ENCODE results near the gene FRMD4A.
"Not testable (repeated sequence)": the region's sequence is repeated elsewhere in the genome, so short reads cannot be mapped to it uniquely, and the experiment has no call there.

Gene FRMD4A

GRCh38 chr10:13797164-13797563, 533.6 kb downstream of the FRMD4A start:
- DNase-seq, result no peak

DNA sequence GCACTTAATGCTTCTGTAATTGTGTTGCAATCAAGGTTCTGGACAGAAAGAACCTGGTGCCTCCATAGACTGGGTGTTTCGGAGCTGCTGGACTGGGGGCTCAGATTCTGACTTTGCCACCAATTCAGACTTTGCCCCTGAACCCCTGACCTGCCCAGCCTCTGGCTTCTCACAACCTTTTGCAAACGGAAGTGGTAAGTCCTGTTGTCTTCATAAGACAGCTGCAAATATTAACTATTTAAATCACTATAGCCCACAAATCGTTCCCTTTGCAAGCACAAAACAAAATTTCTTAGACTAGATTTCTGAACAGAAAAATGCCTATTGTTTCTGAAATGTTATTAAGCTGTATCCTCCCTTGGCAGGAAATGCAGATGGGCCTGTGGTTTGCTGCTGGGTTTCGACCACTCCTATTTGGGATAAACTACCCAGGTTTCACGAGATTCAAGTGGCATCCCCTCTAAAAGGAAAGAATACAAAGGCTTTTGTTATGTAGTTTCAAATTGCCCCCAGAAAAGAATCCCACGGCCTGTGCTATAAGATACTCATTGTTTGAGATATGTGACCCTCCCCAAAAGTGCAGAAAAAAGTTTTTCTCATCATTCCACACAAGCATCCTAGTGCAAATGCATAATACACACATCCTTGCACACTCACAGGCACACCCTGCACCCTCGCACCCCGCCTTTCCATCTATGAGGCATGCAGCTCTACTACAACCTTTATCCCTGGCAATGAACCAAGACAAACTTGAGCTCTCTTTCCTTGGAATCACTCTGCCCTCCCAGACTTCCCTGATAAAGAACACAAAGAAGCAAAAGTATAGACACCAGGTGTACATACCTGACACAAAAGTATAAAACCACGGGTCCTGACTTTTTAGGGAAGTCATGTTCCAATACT, 534.8 kb downstream of the FRMD4A start:
- no peak for DNase-seq

- DNase-seq, result no peak
These were observed 535.6 kb downstream of the FRMD4A start for GRCh38 chr10:13794992-13795612.

GRCh38 chr10:13792006-13792405, 538.7 kb downstream of the FRMD4A start:
- DNase-seq, result no peak

DNA sequence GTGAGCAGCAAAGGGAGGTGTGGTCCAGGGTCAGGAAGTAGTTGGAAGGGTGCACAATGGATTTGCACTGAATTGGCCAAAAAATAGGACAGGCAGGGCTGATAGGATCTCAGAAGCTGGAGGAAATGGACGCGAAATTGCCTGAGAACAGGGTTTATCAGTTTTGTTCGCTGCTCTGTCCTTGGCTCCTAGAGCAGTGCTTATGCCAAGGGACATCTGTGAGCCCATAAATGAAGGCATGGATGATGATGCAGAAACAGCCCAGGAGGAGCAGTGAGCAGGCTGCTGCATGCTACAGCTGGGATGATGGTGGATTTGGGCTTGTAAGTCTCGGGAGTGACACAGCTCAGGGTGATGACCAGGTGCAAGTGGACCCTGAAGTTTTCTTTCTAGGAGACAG, 539.2 kb downstream of the FRMD4A start:
- no peak for DNase-seq

DNA sequence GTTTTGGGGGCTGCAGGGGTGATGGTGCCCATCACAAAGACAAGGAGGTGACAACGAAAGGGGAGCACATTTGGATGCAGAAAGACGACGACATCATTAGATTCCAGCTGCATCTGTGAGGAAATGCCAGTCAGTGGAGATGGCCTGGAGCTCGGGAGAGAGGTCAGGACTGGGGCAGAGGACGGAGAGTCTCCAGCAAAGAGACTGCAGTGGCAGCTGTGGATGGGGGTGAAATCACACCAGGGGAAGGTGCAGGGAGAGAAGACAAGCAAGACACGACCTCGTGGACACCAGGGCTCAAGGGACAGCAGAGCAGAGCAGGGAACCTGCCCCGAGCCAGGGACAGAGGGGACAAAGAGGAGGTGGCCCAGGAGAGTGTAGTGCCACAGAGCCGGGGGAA, 540.5 kb downstream of the FRMD4A start:
- DNase-seq, result no peak

GRCh38 chr10:13789448-13789829, 541.3 kb downstream of the FRMD4A start:
- no peak for DNase-seq

- DNase-seq, result no peak
These were observed 541.8 kb downstream of the FRMD4A start for GRCh38 chr10:13788711-13789447.

- DNase-seq, result no peak
These were observed 542.5 kb downstream of the FRMD4A start for GRCh38 chr10:13788320-13788600.

GRCh38 chr10:13787015-13787421, 543.7 kb downstream of the FRMD4A start:
- DNase-seq, result no peak

- DNase-seq, result no peak
These were observed 546.7 kb downstream of the FRMD4A start for GRCh38 chr10:13784067-13784466.

GRCh38 chr10:13779748-13780147, 551.0 kb downstream of the FRMD4A start:
- no peak for DNase-seq

GRCh38 chr10:13778693-13778960, 552.1 kb downstream of the FRMD4A start:
- DNase-seq, result not testable (repeated sequence)

DNA sequence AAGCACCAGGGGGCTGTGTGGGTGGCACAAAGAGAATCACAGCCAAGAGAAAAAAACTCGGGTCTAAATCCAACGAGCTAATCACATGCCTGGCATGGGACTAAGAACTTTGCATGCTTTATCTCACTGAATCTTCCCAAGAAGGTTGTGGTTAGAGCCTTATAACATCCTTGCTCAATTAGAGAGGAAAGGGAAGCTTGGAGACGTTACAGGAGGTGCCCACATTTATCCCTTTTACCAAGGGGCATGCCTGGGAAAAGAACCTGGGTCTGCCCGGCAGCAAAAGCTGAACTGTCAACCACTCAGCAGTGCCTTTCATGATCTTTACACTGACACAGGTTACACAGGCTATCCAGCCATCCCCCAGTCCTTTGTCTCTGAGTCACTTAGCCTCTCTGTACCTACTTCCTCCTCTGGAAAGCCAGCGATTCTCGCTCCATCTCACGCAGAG, 553.8 kb downstream of the FRMD4A start:
- DNase-seq, result no peak

DNA sequence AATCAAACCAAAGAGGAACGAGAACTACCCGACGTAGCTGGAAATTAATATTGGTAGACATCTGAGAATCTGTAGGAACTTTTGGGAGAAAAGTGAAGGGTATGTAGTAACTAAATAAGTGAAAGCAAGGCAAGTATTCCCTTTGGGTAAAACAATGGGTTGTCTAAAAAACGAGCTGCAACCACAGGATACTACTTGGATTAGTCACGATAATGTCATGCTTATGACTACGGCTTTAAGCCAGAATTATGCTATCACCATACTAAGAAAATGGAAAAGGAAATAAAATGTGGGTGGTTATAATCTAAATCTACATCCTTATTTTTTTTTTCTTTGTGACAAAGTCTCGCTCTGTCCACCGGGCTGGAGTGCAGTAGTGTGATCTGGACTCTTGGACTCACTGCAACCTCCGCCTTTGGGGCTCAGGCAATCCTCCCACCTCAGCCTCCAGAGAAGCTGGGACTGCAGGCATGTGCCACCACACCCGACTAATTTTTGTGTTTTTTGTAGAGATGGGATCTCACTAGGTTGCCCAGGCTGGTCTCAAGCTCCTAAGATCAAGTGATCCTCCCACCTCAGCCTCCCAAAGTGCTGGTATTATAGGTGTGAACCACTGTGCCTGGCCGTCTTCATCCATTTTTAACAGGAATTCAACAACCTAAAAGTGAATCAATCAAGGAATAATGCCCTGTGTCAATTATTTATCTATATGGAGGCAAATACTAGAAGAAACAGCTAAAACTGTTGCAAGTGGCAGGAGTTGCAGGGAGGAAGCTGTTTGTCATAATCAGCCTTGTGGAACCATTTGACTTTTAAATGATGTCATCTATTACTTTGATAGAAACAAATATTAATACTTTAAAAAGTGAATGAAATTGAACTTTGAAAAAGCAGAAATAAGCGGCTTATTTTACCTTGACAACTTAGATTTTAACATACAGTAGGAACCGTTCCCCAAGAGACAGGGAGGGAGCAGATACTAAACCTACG, 554.6 kb downstream of the FRMD4A start:
- DNase-seq, result no peak

DNA sequence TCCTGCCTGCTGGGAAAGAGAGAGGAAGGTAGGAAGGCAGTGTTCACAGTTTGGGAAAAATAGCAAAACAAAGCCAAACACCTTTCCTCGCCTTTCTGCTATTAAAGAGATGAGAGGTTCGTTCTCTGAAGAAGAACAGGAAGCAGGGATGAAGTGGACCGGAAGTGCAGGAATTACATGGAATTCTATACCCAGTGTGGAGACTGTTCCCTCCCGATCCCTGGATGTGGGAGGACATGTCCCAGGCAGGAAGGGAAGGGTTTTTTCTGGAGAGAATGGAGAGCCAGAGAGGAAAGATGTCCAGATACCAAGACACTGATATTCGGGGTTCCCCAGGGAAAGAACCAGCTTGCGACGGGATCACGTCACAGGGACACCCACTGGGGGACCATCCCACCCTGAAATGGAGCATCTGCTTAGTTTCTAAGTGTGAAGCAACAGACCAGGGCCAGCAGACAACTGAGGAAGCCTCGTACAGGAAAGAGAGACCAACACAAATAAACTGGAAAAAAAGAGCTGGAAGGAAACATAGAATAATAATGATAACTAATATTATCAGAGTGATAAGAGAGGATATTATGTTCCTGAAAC, 556.3 kb downstream of the FRMD4A start:
- DNase-seq, result no peak

DNA sequence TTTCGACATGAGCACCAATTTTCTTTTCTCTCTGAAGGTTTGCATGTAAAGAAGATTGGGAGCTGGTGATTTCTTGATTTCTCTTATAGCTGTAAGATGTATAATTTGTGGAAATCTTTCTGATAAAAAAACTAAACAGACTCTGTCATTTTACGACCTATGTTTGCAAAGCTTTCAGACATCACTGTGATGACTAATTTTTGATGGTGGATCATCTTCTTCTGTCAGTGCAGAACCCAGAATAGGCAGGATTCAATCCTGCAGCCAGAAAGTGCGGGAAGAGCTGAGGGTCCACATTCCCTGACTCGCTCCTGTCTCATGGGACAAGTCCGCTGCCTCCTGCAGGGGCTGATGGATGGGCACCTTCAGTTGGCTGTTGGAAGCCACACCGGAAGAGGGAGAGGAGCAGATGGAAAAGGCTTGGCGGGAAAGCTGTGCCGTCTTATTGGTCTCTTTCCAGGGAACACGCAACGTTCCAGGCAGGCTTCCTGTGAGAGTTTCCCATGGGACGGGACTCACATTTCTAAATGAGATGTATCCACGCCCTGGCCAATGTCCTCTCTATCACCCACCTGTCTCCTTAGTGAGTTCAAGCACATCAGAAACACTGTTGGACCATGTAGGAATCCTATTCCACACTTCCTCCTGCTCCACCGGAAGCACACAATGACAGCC, 557.1 kb downstream of the FRMD4A start:
- no peak for DNase-seq

- DNase-seq, result no peak
These were observed 557.7 kb downstream of the FRMD4A start for GRCh38 chr10:13773043-13773442.

DNA sequence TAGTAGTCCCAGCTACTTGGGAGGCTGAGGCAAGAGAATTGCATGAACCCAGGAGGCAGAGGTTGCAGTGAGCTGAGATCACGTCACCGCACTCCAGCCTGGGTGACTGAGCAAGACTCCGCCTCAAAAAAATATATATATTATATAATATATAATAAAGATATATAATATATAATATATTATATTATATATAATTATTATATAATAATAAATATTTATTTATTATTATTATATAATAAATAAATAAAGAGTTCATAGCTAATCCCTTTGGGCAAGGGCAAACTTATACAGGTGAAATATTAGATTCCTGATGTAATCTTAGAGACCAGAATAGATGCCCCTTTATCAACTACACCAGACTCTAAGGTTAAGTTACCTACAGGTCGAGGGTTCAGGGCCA, 558.7 kb downstream of the FRMD4A start:
- DNase-seq, result no peak

- DNase-seq, result no peak
These were observed 559.8 kb downstream of the FRMD4A start for GRCh38 chr10:13770760-13771493.

- no peak for DNase-seq
These were observed 560.8 kb downstream of the FRMD4A start for GRCh38 chr10:13769946-13770345.
